Keratinocyte (primary cell): Measurements from ENCODE around the gene TNFAIP6.

ENCODE experiments used
- EZH2 ChIP-seq: IDR thresholded peaks from one replicate; pipeline ENCODE4 v1.6.1; 2012; ENCODE audit warnings: inconsistent platforms, mild to moderate bottlenecking, low read length, moderate library complexity
- TF ChIP-seq, protein P1 (sequence below), 3 experiments: IDR thresholded peaks in 1 of 3; conservative IDR thresholded peaks in 1 of 3; optimal IDR thresholded peaks in 1 of 3; 2 replicates in 2 of 3; 3 replicates in 1 of 3; pipeline versions ENCODE3 to v1.5.1; 2011; ENCODE audit warnings: low read length in 3 of 3, mild to moderate bottlenecking in 3 of 3, moderate library complexity in 2 of 3, control low read depth in 1 of 3, inconsistent platforms in 1 of 3; ENCODE audit not compliant: insufficient read depth in 2 of 3; ENCODE audit errors: extremely low read depth in 1 of 3

GRCh38 chr2:151329998-151330397 is 27.4 kb upstream of the TNFAIP6 start:
- TF ChIP-seq EZH2 = no peak
- TF ChIP-seq, protein P1, sequence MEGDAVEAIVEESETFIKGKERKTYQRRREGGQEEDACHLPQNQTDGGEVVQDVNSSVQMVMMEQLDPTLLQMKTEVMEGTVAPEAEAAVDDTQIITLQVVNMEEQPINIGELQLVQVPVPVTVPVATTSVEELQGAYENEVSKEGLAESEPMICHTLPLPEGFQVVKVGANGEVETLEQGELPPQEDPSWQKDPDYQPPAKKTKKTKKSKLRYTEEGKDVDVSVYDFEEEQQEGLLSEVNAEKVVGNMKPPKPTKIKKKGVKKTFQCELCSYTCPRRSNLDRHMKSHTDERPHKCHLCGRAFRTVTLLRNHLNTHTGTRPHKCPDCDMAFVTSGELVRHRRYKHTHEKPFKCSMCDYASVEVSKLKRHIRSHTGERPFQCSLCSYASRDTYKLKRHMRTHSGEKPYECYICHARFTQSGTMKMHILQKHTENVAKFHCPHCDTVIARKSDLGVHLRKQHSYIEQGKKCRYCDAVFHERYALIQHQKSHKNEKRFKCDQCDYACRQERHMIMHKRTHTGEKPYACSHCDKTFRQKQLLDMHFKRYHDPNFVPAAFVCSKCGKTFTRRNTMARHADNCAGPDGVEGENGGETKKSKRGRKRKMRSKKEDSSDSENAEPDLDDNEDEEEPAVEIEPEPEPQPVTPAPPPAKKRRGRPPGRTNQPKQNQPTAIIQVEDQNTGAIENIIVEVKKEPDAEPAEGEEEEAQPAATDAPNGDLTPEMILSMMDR (optimal IDR thresholded peaks at IDR 0.05 in 1 of 3, IDR thresholded peaks at IDR 0.05 in 1 of 3, conservative IDR thresholded peaks at IDR 0.05 in 1 of 3; ENCODE audit: extremely low read depth in 1 of 3, insufficient read depth in 2 of 3, low read length in 3 of 3) = no peak
